ENCODE results near the gene MERTK. TPM values are rescaled to one million over a fixed set of nuclear protein-coding genes. Genes with fewer than 3 reads are reported as not detected.

Gene MERTK
- total RNA-seq, 1 donor from 2014 or later = 4.2 TPM

- Histone ChIP-seq H3K4me3 (ENCODE audit: low read length in 3 of 3) (no peak overlapping the region), H3K9me3 (ENCODE audit: control insufficient read depth in 3 of 3, low read length in 3 of 3) (no peaks in the 10 kb centered on the region), H3K9ac (ENCODE audit: low read depth in 1 of 3, low read length in 3 of 3) (no peak overlapping the region), H3K36me3 (ENCODE audit: control insufficient read depth in 3 of 3, insufficient read depth in 3 of 3, low read length in 3 of 3) (peaks cover 0 to 2% (median 2%) of the 10 kb centered on the region in 3 donors), H3K4me1 (ENCODE audit: control insufficient read depth in 3 of 3, insufficient read depth in 3 of 3, low read length in 3 of 3) (no peaks in the 10 kb centered on the region), H3K27me3 (ENCODE audit: control insufficient read depth in 3 of 3, insufficient read depth in 3 of 3, low read length in 3 of 3) (no peaks in the 10 kb centered on the region), H3K27ac (ENCODE audit: low read depth, low read length) (no peak overlapping the region)
Measured at GRCh38 chr2:111985514-111985913, 87.1 kb downstream of the MERTK start.

GRCh38 chr2:111986116-111986900, 87.9 kb downstream of the MERTK start:
- no peaks in the 10 kb centered on the region for H3K9me3 ChIP-seq (ENCODE audit: control insufficient read depth in 3 of 3, low read length in 3 of 3)
- H3K4me1 ChIP-seq (ENCODE audit: control insufficient read depth in 3 of 3, insufficient read depth in 3 of 3, low read length in 3 of 3) = no peaks in the 10 kb centered on the region
- H3K36me3 ChIP-seq (ENCODE audit: control insufficient read depth in 3 of 3, insufficient read depth in 3 of 3, low read length in 3 of 3) = peaks cover 0 to 2% (median 2%) of the 10 kb centered on the region in 3 donors
- no peak overlapping the region for H3K9ac ChIP-seq (ENCODE audit: low read depth in 1 of 3, low read length in 3 of 3)
- H3K4me3 ChIP-seq (ENCODE audit: low read length in 3 of 3) = no peak overlapping the region
- no peaks in the 10 kb centered on the region for H3K27me3 ChIP-seq (ENCODE audit: control insufficient read depth in 3 of 3, insufficient read depth in 3 of 3, low read length in 3 of 3)
- no peak overlapping the region for H3K27ac ChIP-seq (ENCODE audit: low read depth, low read length)

GRCh38 chr2:111990375-111990774, 92.0 kb downstream of the MERTK start:
- no peaks in the 10 kb centered on the region for H3K9me3 ChIP-seq (ENCODE audit: control insufficient read depth in 3 of 3, low read length in 3 of 3)
- H3K27me3 ChIP-seq (ENCODE audit: control insufficient read depth in 3 of 3, insufficient read depth in 3 of 3, low read length in 3 of 3) = peaks cover 0 to 2% (median 0%) of the 10 kb centered on the region in 3 donors
- H3K36me3 ChIP-seq (ENCODE audit: control insufficient read depth in 3 of 3, insufficient read depth in 3 of 3, low read length in 3 of 3) = peaks cover 0 to 5% (median 0%) of the 10 kb centered on the region in 3 donors
- no peak overlapping the region for H3K4me3 ChIP-seq (ENCODE audit: low read length in 3 of 3)
- H3K4me1 ChIP-seq (ENCODE audit: control insufficient read depth in 3 of 3, insufficient read depth in 3 of 3, low read length in 3 of 3) = no peaks in the 10 kb centered on the region
- no peak overlapping the region for H3K27ac ChIP-seq (ENCODE audit: low read depth, low read length)
- H3K9ac ChIP-seq (ENCODE audit: low read depth in 1 of 3, low read length in 3 of 3) = no peak overlapping the region

GRCh38 chr2:111990856-111991255, 92.4 kb downstream of the MERTK start:
- H3K27ac ChIP-seq (ENCODE audit: low read depth, low read length) = no peak overlapping the region
- no peaks in the 10 kb centered on the region for H3K4me1 ChIP-seq (ENCODE audit: control insufficient read depth in 3 of 3, insufficient read depth in 3 of 3, low read length in 3 of 3)
- no peaks in the 10 kb centered on the region for H3K9me3 ChIP-seq (ENCODE audit: control insufficient read depth in 3 of 3, low read length in 3 of 3)
- H3K36me3 ChIP-seq (ENCODE audit: control insufficient read depth in 3 of 3, insufficient read depth in 3 of 3, low read length in 3 of 3) = peaks cover 0 to 6% (median under 1%) of the 10 kb centered on the region in 3 donors
- no peak overlapping the region for H3K9ac ChIP-seq (ENCODE audit: low read depth in 1 of 3, low read length in 3 of 3)
- no peak overlapping the region for H3K4me3 ChIP-seq (ENCODE audit: low read length in 3 of 3)
- H3K27me3 ChIP-seq (ENCODE audit: control insufficient read depth in 3 of 3, insufficient read depth in 3 of 3, low read length in 3 of 3) = peaks cover 0 to 2% (median 0%) of the 10 kb centered on the region in 3 donors

GRCh38 chr2:111994042-111994441, 95.6 kb downstream of the MERTK start:
- H3K9me3 ChIP-seq (ENCODE audit: control insufficient read depth in 3 of 3, low read length in 3 of 3) = no peaks in the 10 kb centered on the region
- H3K27ac ChIP-seq (ENCODE audit: low read depth, low read length) = no peak overlapping the region
- H3K36me3 ChIP-seq (ENCODE audit: control insufficient read depth in 3 of 3, insufficient read depth in 3 of 3, low read length in 3 of 3) = peaks cover 0 to 6% (median 2%) of the 10 kb centered on the region in 3 donors
- H3K4me1 ChIP-seq (ENCODE audit: control insufficient read depth in 3 of 3, insufficient read depth in 3 of 3, low read length in 3 of 3) = no peaks in the 10 kb centered on the region
- H3K9ac ChIP-seq (ENCODE audit: low read depth in 1 of 3, low read length in 3 of 3) = no peak overlapping the region
- H3K4me3 ChIP-seq (ENCODE audit: low read length in 3 of 3) = no peak overlapping the region
- peaks cover 0 to 2% (median 0%) of the 10 kb centered on the region in 3 donors for H3K27me3 ChIP-seq (ENCODE audit: control insufficient read depth in 3 of 3, insufficient read depth in 3 of 3, low read length in 3 of 3)

DNA sequence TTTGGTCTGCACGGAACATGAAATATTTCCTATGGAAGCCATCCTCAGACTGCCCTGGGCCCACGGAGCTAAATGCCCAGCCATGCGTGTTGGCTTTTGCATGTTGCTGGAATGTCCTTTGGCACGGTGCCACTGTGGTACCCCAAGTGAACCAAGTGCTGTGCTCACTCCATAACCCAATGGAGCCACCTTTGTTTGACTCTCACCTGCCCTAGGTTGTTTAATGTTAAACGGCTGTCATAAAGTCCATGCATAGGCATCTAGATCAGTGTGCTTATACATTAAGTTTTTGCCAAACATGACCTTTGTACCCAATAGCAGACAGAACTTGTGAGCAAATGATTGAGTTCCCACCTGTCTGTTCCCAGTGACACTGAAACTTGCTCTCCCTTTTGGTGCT, 96.7 kb downstream of the MERTK start:
- H3K27ac ChIP-seq (ENCODE audit: low read depth, low read length) = no peak overlapping the region
- H3K4me3 ChIP-seq (ENCODE audit: low read length in 3 of 3) = no peak overlapping the region
- no peak overlapping the region for H3K9ac ChIP-seq (ENCODE audit: low read depth in 1 of 3, low read length in 3 of 3)
- H3K9me3 ChIP-seq (ENCODE audit: control insufficient read depth in 3 of 3, low read length in 3 of 3) = no peaks in the 10 kb centered on the region
- peaks cover 0 to 6% (median 2%) of the 10 kb centered on the region in 3 donors for H3K36me3 ChIP-seq (ENCODE audit: control insufficient read depth in 3 of 3, insufficient read depth in 3 of 3, low read length in 3 of 3)
- H3K4me1 ChIP-seq (ENCODE audit: control insufficient read depth in 3 of 3, insufficient read depth in 3 of 3, low read length in 3 of 3) = no peaks in the 10 kb centered on the region
- peaks cover 0 to 2% (median 0%) of the 10 kb centered on the region in 3 donors for H3K27me3 ChIP-seq (ENCODE audit: control insufficient read depth in 3 of 3, insufficient read depth in 3 of 3, low read length in 3 of 3)

DNA sequence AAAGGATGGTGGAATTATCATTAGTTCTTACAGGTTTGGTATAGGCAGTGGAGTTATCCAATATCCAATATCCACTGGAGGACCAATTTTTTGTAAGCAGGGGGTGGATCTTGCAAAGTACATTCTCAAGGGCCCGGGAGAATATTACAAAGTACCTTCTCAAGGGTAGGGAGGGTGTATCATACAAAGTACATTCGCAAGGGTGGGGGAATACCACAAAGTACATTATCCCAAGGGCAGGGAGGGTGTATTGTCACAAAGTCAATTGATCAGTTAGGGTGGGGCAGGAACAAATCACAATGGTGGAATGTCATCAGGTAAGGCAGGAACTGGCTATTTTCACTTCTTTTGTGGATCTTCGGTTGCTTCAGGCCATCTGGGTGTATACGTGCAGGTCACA, 101.4 kb downstream of the MERTK start:
- no peak overlapping the region for H3K27ac ChIP-seq (ENCODE audit: low read depth, low read length)
- H3K27me3 ChIP-seq (ENCODE audit: control insufficient read depth in 3 of 3, insufficient read depth in 3 of 3, low read length in 3 of 3) = no peaks in the 10 kb centered on the region
- H3K9ac ChIP-seq (ENCODE audit: low read depth in 1 of 3, low read length in 3 of 3) = no peak overlapping the region
- no peak overlapping the region for H3K4me3 ChIP-seq (ENCODE audit: low read length in 3 of 3)
- H3K9me3 ChIP-seq (ENCODE audit: control insufficient read depth in 3 of 3, low read length in 3 of 3) = no peaks in the 10 kb centered on the region
- H3K4me1 ChIP-seq (ENCODE audit: control insufficient read depth in 3 of 3, insufficient read depth in 3 of 3, low read length in 3 of 3) = no peaks in the 10 kb centered on the region
- H3K36me3 ChIP-seq (ENCODE audit: control insufficient read depth in 3 of 3, insufficient read depth in 3 of 3, low read length in 3 of 3) = peaks cover 0 to 6% (median 2%) of the 10 kb centered on the region in 3 donors

- Histone ChIP-seq H3K9ac (ENCODE audit: low read depth in 1 of 3, low read length in 3 of 3) (no peak overlapping the region), H3K4me1 (ENCODE audit: control insufficient read depth in 3 of 3, insufficient read depth in 3 of 3, low read length in 3 of 3) (no peaks in the 10 kb centered on the region), H3K4me3 (ENCODE audit: low read length in 3 of 3) (no peak overlapping the region), H3K36me3 (ENCODE audit: control insufficient read depth in 3 of 3, insufficient read depth in 3 of 3, low read length in 3 of 3) (peaks cover 0 to 2% (median 0%) of the 10 kb centered on the region in 3 donors), H3K27me3 (ENCODE audit: control insufficient read depth in 3 of 3, insufficient read depth in 3 of 3, low read length in 3 of 3) (no peaks in the 10 kb centered on the region), H3K27ac (ENCODE audit: low read depth, low read length) (no peak overlapping the region), H3K9me3 (ENCODE audit: control insufficient read depth in 3 of 3, low read length in 3 of 3) (no peaks in the 10 kb centered on the region)
Measured at GRCh38 chr2:112000399-112001135, 102.2 kb downstream of the MERTK start.

DNA sequence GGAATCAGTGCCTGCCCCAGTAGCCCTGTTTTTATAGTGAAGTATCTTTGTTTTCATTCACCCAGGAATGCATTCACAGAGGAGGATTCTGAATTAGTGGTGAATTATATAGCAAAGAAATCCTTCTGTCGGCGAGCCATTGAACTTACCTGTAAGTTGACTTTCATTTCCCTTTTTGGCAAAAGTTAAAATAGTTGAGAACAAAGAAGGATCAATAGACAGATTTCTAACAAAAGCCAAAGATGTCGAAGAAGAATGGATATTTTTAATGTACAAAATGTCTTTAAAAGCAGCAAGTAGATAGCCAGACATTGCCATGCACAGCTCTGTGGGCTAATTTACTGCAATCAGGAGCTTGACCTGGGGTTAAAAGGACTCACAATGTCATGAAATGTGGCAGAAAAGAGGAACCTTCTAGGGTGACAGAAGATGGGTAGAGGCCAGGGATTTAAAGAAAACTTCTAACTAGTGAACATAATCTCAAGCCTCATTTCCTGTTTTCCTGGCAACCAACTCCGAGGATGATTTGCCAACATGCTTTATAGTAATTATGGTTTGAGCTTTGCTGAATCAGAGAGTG, 102.8 kb downstream of the MERTK start:
- H3K9me3 ChIP-seq (ENCODE audit: control insufficient read depth in 3 of 3, low read length in 3 of 3) = no peaks in the 10 kb centered on the region
- H3K4me3 ChIP-seq (ENCODE audit: low read length in 3 of 3) = no peak overlapping the region
- H3K4me1 ChIP-seq (ENCODE audit: control insufficient read depth in 3 of 3, insufficient read depth in 3 of 3, low read length in 3 of 3) = no peaks in the 10 kb centered on the region
- H3K27ac ChIP-seq (ENCODE audit: low read depth, low read length) = no peak overlapping the region
- no peaks in the 10 kb centered on the region for H3K27me3 ChIP-seq (ENCODE audit: control insufficient read depth in 3 of 3, insufficient read depth in 3 of 3, low read length in 3 of 3)
- no peak overlapping the region for H3K9ac ChIP-seq (ENCODE audit: low read depth in 1 of 3, low read length in 3 of 3)
- H3K36me3 ChIP-seq (ENCODE audit: control insufficient read depth in 3 of 3, insufficient read depth in 3 of 3, low read length in 3 of 3) = no peaks in the 10 kb centered on the region

DNA sequence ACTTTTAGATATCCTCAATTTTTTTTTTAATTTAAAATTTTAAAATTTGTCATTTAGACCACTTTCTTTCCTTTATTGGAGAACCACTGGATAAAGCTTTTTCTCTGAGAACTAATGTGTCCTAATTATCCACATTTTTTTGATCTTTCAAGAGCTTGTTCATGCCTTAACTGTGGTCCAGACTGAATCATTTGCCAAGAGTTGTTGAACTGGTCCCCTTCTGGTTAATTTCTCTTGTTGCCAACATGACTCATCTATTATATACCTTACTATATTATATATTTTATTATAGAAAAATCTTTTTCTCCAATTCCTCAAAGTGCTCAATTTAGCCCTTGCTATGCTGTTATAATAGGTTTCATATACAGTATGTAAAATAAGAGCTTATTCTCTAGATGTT, 103.5 kb downstream of the MERTK start:
- Histone ChIP-seq H3K9ac (ENCODE audit: low read depth in 1 of 3, low read length in 3 of 3) (no peak overlapping the region), H3K9me3 (ENCODE audit: control insufficient read depth in 3 of 3, low read length in 3 of 3) (no peaks in the 10 kb centered on the region), H3K4me3 (ENCODE audit: low read length in 3 of 3) (no peak overlapping the region), H3K36me3 (ENCODE audit: control insufficient read depth in 3 of 3, insufficient read depth in 3 of 3, low read length in 3 of 3) (no peaks in the 10 kb centered on the region), H3K27me3 (ENCODE audit: control insufficient read depth in 3 of 3, insufficient read depth in 3 of 3, low read length in 3 of 3) (no peaks in the 10 kb centered on the region), H3K4me1 (ENCODE audit: control insufficient read depth in 3 of 3, insufficient read depth in 3 of 3, low read length in 3 of 3) (no peaks in the 10 kb centered on the region), H3K27ac (ENCODE audit: low read depth, low read length) (no peak overlapping the region)
